ENCODE data around the gene MRPL52.

MRPL52 gene

GRCh38 chr14:22820731-22821130 lies 9.0 kb upstream of the MRPL52 start:
- Histone ChIP-seq H3K27ac (ENCODE audit: low read depth, low read length) (no peak overlapping the region), H3K9ac (ENCODE audit: low read length) (no peak overlapping the region), H2AFZ (ENCODE audit: low read depth, low read length, severe bottlenecking) (no peak overlapping the region), H3K79me2 (ENCODE audit: insufficient read depth, low read length) (no peaks in the 10 kb centered on the region), H4K20me1 (ENCODE audit: low read depth, low read length) (no peaks in the 10 kb centered on the region), H3K4me3 (ENCODE audit: insufficient read depth, low read length, poor library complexity, severe bottlenecking) (no peak overlapping the region), H3K9me3 (ENCODE audit: insufficient read depth, low read length) (no peaks in the 10 kb centered on the region), H3K27me3 (ENCODE audit: low read length) (no peaks in the 10 kb centered on the region), H3K36me3 (ENCODE audit: low read length) (no peaks in the 10 kb centered on the region), H3K9me2 (replicated peaks; ENCODE audit: insufficient read depth, low read length) (no peaks in the 10 kb centered on the region), H3F3A (ENCODE audit: insufficient read depth) (peaks cover 14% of the 10 kb centered on the region), H3K4me2 (ENCODE audit: low read depth, low read length, poor library complexity, severe bottlenecking) (no peak overlapping the region)
- TF ChIP-seq EZH2phosphoT487 (conservative IDR thresholded peaks at IDR 0.05; ENCODE audit: low read length) = no peak
- TF ChIP-seq CTCF (IDR thresholded peaks at IDR 0.05; ENCODE audit: insufficient read depth, low read length, poor library complexity, severe bottlenecking) = no peak

GRCh38 chr14:22821193-22822015 lies 8.3 kb upstream of the MRPL52 start:
- H2AFZ ChIP-seq (ENCODE audit: low read depth, low read length, severe bottlenecking) = no peak overlapping the region
- no peaks in the 10 kb centered on the region for H3K9me3 ChIP-seq (ENCODE audit: insufficient read depth, low read length)
- H3K9me2 ChIP-seq (replicated peaks; ENCODE audit: insufficient read depth, low read length) = no peaks in the 10 kb centered on the region
- no peak overlapping the region for H3K9ac ChIP-seq (ENCODE audit: low read length)
- H3K79me2 ChIP-seq (ENCODE audit: insufficient read depth, low read length) = no peaks in the 10 kb centered on the region
- H3F3A ChIP-seq (ENCODE audit: insufficient read depth) = peaks cover 10% of the 10 kb centered on the region
- no peaks in the 10 kb centered on the region for H4K20me1 ChIP-seq (ENCODE audit: low read depth, low read length)
- TF ChIP-seq CTCF (IDR thresholded peaks at IDR 0.05; ENCODE audit: insufficient read depth, low read length, poor library complexity, severe bottlenecking) = no peak
- TF ChIP-seq EZH2phosphoT487 (conservative IDR thresholded peaks at IDR 0.05; ENCODE audit: low read length) = no peak
- no peaks in the 10 kb centered on the region for H3K36me3 ChIP-seq (ENCODE audit: low read length)
- H3K4me2 ChIP-seq (ENCODE audit: low read depth, low read length, poor library complexity, severe bottlenecking) = no peak overlapping the region
- H3K4me3 ChIP-seq (ENCODE audit: insufficient read depth, low read length, poor library complexity, severe bottlenecking) = no peak overlapping the region
- H3K27me3 ChIP-seq (ENCODE audit: low read length) = no peaks in the 10 kb centered on the region
- H3K27ac ChIP-seq (ENCODE audit: low read depth, low read length) = no peak overlapping the region

GRCh38 chr14:22822016-22822570 lies 7.6 kb upstream of the MRPL52 start:
- no peak overlapping the region for H3K27ac ChIP-seq (ENCODE audit: low read depth, low read length)
- H3K27me3 ChIP-seq (ENCODE audit: low read length) = no peaks in the 10 kb centered on the region
- no peak overlapping the region for H3K4me3 ChIP-seq (ENCODE audit: insufficient read depth, low read length, poor library complexity, severe bottlenecking)
- TF ChIP-seq CTCF (IDR thresholded peaks at IDR 0.05; ENCODE audit: insufficient read depth, low read length, poor library complexity, severe bottlenecking) (no peak), EZH2phosphoT487 (conservative IDR thresholded peaks at IDR 0.05; ENCODE audit: low read length) (no peak)
- H3K36me3 ChIP-seq (ENCODE audit: low read length) = no peaks in the 10 kb centered on the region
- H3K9me2 ChIP-seq (replicated peaks; ENCODE audit: insufficient read depth, low read length) = no peaks in the 10 kb centered on the region
- H3K4me2 ChIP-seq (ENCODE audit: low read depth, low read length, poor library complexity, severe bottlenecking) = peak overlapping the region; percentile 60
- H3K9ac ChIP-seq (ENCODE audit: low read length) = peak overlapping the region; percentile 38; the same call in 1 of the 2 replicates
- no peaks in the 10 kb centered on the region for H4K20me1 ChIP-seq (ENCODE audit: low read depth, low read length)
- H3F3A ChIP-seq (ENCODE audit: insufficient read depth) = peaks cover 7% of the 10 kb centered on the region; the same call in 1 of the 2 replicates
- no peaks in the 10 kb centered on the region for H3K9me3 ChIP-seq (ENCODE audit: insufficient read depth, low read length)
- peak overlapping the region; percentile 64 for H2AFZ ChIP-seq (ENCODE audit: low read depth, low read length, severe bottlenecking)
- H3K79me2 ChIP-seq (ENCODE audit: insufficient read depth, low read length) = no peaks in the 10 kb centered on the region

Measured in SU-DHL-6 (cell line).